K562 (cell line): ENCODE results near the gene TMCO1.

Source experiments
- CHD2 ChIP-seq: IDR thresholded peaks from 2 replicates; pipeline ENCODE4 v1.6.1; 2011; ENCODE audit warnings: low read depth, low read length
- CTCF ChIP-seq, 3 experiments: IDR thresholded peaks in 2 of 3; conservative IDR thresholded peaks in 1 of 3; 2 replicates each; pipeline ENCODE4 v1.5.1; 2011 to 2012; ENCODE audit warnings: low read length in 3 of 3, mild to moderate bottlenecking in 3 of 3, control low read depth in 2 of 3, improper control_type of control experiment in 1 of 3, inconsistent platforms in 1 of 3, low read depth in 1 of 3, mixed read lengths in 1 of 3, moderate library complexity in 1 of 3; ENCODE audit not compliant: insufficient read depth in 2 of 3
- FUS ChIP-seq: fragments of 200-400 bp; formaldehyde crosslinking; optimal IDR thresholded peaks from 2 replicates; pipeline ENCODE3; 2017; ENCODE audit warnings: low read depth, low read length
- GTF2F1 ChIP-seq: IDR thresholded peaks from 2 replicates; pipeline ENCODE4 v1.6.1; 2011; ENCODE audit warnings: low read depth, low read length, improper control_type of control experiment
- RBM25 ChIP-seq: fragments of 200-400 bp; formaldehyde crosslinking; IDR thresholded peaks from 2 replicates; pipeline ENCODE4 v1.6.1; 2018; ENCODE audit warnings: low read length, low read depth, moderate library complexity; ENCODE audit not compliant: severe bottlenecking
- TCF3 ChIP-seq: sonication (generic); formaldehyde crosslinking; IDR thresholded peaks from 2 replicates; pipeline ENCODE4 v1.4.0; 2020; ENCODE audit warnings: mild to moderate bottlenecking, missing genetic modification reagents
- TCF7 ChIP-seq: sonication (generic); IDR thresholded peaks from 2 replicates; pipeline ENCODE4 v1.6.1; 2016; ENCODE audit warnings: antibody characterized with exemption, borderline replicate concordance

GRCh38 chr1:165737196-165737595 is 31.5 kb downstream of the TMCO1 start:
- TF ChIP-seq CHD2 = no peak
- TF ChIP-seq CTCF (IDR thresholded peaks at IDR 0.05 in 2 of 3, conservative IDR thresholded peaks at IDR 0.05 in 1 of 3; ENCODE audit: insufficient read depth in 2 of 3, low read depth in 1 of 3, low read length in 3 of 3) = no peak
- no peak for TF ChIP-seq GTF2F1
- no peak for TF ChIP-seq TCF3 (CRISPR knock-in tag)
- TF ChIP-seq RBM25 = no peak
- TF ChIP-seq FUS = no peak
- TF ChIP-seq TCF7 = no peak
